Epithelial cell of proximal tubule (primary cell): Measurements from ENCODE around the gene DMD. TPM values are rescaled to one million over a fixed set of nuclear protein-coding genes. Genes with fewer than 3 reads are reported as not detected.

Experiments used
- DNase-seq: peaks from one replicate; pipeline ENCODE4 v3.0.0-alpha.2; 2011; ENCODE audit warnings: low read depth
- H3K4me3 ChIP-seq: 2 replicates; pipeline ENCODE4 v1.5.1; 2011; ENCODE audit warnings: low read depth, mild to moderate bottlenecking, low read length
- total RNA-seq: library from RNA; depleted of rRNA; stranded (reverse); fragments of >200 nt; gene quantifications from 2 replicates; pipeline ENCODE4 v1.2.3, GENCODE V29; 2015
- TF ChIP-seq, protein P1 (sequence below): conservative IDR thresholded peaks from 2 replicates; pipeline ENCODE4 v1.5.1; 2012; ENCODE audit warnings: low read depth, mild to moderate bottlenecking, low read length

DMD gene
- total RNA-seq, 1 donor from 2014 or later: 1.3 TPM

DNA sequence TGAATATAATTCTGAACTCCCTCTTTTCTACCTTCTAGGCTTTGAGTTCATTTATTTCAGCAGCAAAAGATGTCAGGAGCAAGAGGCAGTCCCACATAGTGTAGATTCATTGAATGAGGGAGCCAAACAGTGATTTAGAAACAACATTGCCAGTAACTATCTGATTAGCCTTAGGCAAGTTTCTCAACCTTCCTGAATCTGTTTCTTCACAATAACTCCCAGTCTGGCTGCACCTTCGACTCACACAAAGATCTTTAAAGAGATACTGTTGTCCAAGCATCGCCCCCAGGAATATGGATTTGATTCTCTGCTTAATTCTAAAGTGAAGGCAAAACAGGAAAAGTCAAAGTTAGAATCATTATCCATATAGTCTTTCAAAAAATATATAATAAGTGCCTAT, 1026.2 kb downstream of the DMD start:
- no peak for DNase-seq
- no peak overlapping the region for H3K4me3 ChIP-seq
- TF ChIP-seq, protein P1, sequence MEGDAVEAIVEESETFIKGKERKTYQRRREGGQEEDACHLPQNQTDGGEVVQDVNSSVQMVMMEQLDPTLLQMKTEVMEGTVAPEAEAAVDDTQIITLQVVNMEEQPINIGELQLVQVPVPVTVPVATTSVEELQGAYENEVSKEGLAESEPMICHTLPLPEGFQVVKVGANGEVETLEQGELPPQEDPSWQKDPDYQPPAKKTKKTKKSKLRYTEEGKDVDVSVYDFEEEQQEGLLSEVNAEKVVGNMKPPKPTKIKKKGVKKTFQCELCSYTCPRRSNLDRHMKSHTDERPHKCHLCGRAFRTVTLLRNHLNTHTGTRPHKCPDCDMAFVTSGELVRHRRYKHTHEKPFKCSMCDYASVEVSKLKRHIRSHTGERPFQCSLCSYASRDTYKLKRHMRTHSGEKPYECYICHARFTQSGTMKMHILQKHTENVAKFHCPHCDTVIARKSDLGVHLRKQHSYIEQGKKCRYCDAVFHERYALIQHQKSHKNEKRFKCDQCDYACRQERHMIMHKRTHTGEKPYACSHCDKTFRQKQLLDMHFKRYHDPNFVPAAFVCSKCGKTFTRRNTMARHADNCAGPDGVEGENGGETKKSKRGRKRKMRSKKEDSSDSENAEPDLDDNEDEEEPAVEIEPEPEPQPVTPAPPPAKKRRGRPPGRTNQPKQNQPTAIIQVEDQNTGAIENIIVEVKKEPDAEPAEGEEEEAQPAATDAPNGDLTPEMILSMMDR: no peak

GRCh38 chrX:32183066-32183465, 1028.3 kb downstream of the DMD start:
- DNase-seq: no peak
- no peak overlapping the region for H3K4me3 ChIP-seq
- TF ChIP-seq, protein P1: no peak

DNA sequence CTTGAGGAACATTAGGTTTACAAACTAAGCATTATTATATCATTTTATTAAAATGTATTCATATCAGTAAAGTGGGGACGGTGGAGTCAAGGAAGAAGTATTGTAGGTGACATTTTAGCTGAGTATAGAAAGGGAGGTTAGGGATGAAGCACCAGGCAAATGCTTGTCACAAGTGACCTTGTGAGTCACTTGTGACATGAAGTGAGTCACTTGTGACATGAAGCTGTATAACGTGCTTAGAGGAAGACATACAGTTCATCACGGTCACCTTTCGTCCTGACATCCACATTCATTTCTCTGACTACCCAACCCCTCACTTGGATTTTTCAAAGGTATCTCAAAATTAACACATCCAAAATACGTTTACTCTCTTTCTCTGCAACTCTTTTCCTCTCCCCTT, 1034.8 kb downstream of the DMD start:
- TF ChIP-seq, protein P1: no peak

DNA sequence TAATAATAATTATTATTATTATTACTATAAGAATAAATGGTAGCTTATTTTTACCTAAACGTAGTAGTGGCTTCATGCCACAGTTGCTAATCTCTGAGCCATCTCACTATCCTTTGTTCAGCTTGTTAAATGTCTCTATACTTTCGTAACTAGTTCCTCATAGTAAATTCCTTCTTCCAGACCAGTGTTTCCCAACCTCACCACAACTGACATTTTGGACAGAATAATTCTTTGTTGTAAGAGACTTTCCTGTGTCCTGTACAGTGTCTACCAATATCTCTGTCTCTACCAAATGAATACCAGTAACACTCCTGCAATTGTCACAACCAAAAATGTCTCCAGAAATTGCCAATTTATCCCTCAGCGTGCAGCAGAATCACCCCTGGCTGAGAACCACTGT, 1040.9 kb downstream of the DMD start:
- H3K4me3 ChIP-seq: no peak overlapping the region
- DNase-seq: no peak
- TF ChIP-seq, protein P1: no peak

More for the DNA sequence above, 1034.8 kb downstream of the DMD start:
- no peak overlapping the region for H3K4me3 ChIP-seq
- DNase-seq: no peak

GRCh38 chrX:32155044-32155638, 1056.2 kb downstream of the DMD start:
- H3K4me3 ChIP-seq: no peak overlapping the region
- no peak for DNase-seq
- TF ChIP-seq, protein P1: no peak

DNA sequence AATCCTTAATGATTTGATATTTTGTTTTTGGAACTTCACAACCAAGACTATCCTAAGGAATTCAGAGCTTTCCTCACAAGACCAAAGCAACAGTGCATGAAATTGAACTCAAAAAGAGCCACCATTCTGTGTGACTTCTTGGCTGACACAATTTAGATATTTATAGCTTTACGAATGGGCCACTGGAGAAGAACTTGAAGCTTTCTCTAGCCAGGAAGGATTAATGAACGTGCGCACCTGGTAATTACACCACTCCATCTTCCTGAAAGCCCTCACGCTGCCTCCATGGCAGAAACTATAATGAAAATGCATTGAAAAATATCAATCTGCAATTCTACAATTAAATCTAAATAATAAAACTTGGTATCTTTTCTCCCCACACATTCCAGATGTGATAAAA, 1057.8 kb downstream of the DMD start:
- no peak for DNase-seq
- H3K4me3 ChIP-seq: no peak overlapping the region
- TF ChIP-seq, protein P1: no peak

DNA sequence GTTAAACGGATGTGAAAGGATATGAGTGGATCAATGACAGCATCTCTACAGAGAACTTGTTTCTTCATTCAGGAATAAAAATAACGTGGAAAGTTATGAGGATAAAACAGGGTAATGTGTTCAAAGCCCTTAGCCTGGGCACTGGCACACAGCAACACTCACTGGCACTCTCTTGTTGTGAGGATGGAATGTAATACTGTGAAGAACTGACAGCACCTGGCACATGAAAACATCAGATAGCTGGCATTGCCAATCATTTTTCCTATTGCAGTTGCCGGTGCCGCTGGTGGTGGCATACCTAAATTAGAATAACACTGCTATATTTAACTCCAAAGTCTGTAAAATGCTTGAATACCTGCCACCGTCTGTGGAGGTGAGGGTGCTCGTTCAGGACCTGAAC, 1061.2 kb downstream of the DMD start:
- TF ChIP-seq, protein P1: no peak
- DNase-seq: no peak
- no peak overlapping the region for H3K4me3 ChIP-seq
